ENCODE measurements around the gene CD180.

CD180 gene

DNA sequence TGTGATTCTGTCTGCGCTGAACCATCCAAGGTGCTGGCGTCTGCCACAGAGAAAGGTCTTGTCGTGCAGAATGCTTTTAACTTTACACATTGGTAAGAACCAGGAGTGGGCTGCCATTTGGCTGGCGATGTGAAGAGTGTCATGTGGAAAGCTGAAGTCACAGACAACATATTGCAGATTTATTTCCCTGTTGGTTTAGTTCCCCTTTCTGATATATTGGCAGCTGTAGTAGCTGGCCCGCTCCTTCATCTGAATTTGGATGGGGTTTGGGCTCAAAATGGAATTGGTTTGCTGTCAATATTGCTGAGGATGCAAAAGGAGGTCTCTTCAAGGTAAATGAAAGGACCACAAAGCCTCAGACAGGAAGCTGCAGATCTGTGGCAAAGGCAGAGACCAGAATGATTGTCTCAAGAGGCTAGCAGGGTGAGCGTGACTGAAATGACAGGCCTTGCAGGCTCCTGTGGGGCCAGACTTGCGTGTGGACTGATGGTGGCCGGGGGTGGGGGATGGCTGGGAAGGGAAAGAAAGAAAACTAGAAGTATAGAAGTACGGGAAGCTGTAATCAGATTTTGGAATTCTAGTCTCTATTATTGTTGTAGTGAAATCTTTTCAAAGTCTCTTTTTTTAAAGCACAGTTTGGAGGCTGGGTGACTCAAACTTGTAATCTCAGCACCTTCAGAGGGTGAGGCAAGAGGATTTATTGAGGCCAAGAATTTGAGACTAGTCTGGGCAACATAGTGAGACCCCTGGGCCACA lies 25.1 kb upstream of the CD180 start:
- peak; percentile 62 for DNase-seq (ENCODE audit: extremely low read depth, insufficient read length)
- Histone ChIP-seq H3K36me3 (ENCODE audit: control insufficient read depth, insufficient read depth, low read length) (no peaks in the 10 kb centered on the region), H3K4me3 (replicated peaks; ENCODE audit: low read depth, low read length) (no peak overlapping the region), H3K27me3 (replicated peaks; ENCODE audit: control insufficient read depth, insufficient read depth, low read length) (no peaks in the 10 kb centered on the region)
- TF ChIP-seq, protein P1, sequence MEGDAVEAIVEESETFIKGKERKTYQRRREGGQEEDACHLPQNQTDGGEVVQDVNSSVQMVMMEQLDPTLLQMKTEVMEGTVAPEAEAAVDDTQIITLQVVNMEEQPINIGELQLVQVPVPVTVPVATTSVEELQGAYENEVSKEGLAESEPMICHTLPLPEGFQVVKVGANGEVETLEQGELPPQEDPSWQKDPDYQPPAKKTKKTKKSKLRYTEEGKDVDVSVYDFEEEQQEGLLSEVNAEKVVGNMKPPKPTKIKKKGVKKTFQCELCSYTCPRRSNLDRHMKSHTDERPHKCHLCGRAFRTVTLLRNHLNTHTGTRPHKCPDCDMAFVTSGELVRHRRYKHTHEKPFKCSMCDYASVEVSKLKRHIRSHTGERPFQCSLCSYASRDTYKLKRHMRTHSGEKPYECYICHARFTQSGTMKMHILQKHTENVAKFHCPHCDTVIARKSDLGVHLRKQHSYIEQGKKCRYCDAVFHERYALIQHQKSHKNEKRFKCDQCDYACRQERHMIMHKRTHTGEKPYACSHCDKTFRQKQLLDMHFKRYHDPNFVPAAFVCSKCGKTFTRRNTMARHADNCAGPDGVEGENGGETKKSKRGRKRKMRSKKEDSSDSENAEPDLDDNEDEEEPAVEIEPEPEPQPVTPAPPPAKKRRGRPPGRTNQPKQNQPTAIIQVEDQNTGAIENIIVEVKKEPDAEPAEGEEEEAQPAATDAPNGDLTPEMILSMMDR (IDR thresholded peaks at IDR 0.05; ENCODE audit: insufficient read depth, low read length, poor library complexity, severe bottlenecking): no peak

DNA sequence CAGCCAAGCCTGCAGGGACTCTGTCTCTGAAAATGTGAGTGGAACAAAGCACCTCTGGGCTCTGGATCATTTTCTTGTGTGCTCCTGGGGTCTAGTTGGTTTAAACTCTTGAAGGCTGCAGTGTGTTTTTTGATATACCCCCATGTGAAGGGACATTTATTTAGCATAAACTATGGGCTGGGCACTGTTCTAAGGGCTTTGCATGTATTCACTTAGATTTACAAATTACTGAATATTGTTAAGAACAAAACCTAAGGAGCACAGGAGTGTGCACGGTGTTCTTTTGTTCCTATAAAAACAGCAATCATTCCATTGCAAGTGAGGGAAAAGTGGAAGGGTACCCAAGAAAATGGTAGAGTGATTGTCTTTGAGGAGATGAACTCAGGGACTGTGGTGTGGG lies 20.0 kb upstream of the CD180 start:
- TF ChIP-seq, protein P1 (IDR thresholded peaks at IDR 0.05; ENCODE audit: insufficient read depth, low read length, poor library complexity, severe bottlenecking): no peak
- Histone ChIP-seq H3K4me3 (replicated peaks; ENCODE audit: low read depth, low read length) (no peak overlapping the region), H3K27me3 (replicated peaks; ENCODE audit: control insufficient read depth, insufficient read depth, low read length) (no peaks in the 10 kb centered on the region), H3K36me3 (ENCODE audit: control insufficient read depth, insufficient read depth, low read length) (no peaks in the 10 kb centered on the region)
- DNase-seq (ENCODE audit: extremely low read depth, insufficient read length): no peak

DNA sequence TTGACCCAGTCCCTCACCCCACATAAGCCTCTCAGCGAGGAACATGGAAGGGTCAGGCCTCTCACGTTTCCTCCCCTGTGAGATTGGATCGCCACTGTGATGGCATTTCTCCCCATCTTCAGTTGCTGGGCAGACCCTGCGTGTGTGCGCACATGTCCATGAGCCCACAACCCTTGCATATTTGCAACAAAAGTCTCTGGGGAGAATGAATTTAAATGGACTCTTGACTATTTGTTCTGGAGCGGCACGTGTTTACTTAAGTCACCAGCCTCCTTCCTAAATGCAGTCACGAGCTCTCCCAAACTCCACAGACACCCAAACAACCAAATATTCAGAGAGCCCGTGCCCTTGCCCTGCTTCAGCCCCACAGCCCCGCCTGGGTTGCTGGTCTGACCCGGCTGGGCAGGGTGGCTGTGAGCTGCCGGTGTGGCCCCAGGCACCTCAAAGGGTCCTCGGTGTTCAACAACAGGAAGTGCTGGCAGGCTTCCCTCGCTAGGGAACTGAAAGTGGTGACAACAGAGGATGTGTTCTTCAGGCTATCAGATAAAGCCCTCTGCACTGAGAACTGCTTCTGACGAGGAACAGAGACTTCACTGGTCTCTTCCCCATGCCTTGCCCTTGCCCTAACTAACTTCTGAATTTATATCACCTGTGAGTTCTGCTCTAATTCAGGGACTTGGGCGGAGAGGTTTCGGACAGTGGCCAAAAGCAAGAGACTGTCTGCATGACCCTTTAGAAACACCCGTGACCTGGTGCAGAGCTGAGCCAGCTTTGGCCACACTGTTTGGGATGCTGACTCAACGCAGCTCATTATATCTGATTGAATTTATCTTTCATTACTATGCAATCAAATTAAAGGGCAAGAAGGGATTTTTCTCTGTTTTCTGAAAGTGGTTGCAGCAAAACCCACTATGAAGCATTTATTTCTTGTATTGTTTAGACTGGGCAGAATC lies 19.2 kb upstream of the CD180 start:
- H3K4me3 ChIP-seq (replicated peaks; ENCODE audit: low read depth, low read length): peak overlapping the region; percentile 17
- no peaks in the 10 kb centered on the region for H3K36me3 ChIP-seq (ENCODE audit: control insufficient read depth, insufficient read depth, low read length)
- DNase-seq (ENCODE audit: extremely low read depth, insufficient read length): peak; percentile 82
- H3K27me3 ChIP-seq (replicated peaks; ENCODE audit: control insufficient read depth, insufficient read depth, low read length): no peaks in the 10 kb centered on the region
- TF ChIP-seq, protein P1 (IDR thresholded peaks at IDR 0.05; ENCODE audit: insufficient read depth, low read length, poor library complexity, severe bottlenecking): no peak

DNA sequence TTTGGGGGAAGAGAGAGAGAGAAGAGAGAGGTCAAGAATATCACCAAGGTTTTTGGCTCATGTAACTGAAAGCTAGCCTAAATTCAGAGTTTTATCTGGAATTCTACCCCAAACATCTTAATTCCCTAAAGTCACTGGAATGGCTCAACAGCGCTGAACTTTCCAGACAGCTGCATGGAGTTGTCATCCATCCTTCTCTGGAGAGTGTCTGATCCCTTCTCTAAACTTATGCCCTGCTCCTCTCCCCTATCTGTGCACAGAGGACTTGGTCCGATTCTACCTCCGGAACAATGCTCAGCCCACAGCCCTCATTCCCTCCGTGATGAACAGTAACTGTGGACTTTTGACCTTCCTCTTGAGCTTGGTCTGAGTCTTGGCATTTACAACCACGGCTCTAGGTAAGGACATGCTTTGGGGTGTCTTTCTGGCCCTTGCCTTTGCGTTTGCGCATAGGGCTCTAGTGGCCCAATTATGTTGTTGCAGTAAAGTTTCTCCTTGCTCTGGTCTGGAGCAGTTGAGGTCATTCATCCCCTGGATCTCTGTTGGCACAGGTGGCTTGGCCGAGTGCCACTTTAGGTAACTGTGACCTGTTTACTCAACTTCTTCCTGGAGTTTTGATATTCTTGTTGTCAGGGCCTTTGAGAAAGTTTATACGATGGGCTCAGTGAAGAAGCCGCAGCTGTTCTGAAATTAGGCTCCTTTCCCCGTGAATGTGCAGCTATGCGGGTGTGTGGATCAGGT lies 18.3 kb upstream of the CD180 start:
- TF ChIP-seq, protein P1 (IDR thresholded peaks at IDR 0.05; ENCODE audit: insufficient read depth, low read length, poor library complexity, severe bottlenecking): no peak
- no peak overlapping the region for H3K4me3 ChIP-seq (replicated peaks; ENCODE audit: low read depth, low read length)
- H3K27me3 ChIP-seq (replicated peaks; ENCODE audit: control insufficient read depth, insufficient read depth, low read length): no peaks in the 10 kb centered on the region
- no peak for DNase-seq (ENCODE audit: extremely low read depth, insufficient read length)
- H3K36me3 ChIP-seq (ENCODE audit: control insufficient read depth, insufficient read depth, low read length): no peaks in the 10 kb centered on the region

DNA sequence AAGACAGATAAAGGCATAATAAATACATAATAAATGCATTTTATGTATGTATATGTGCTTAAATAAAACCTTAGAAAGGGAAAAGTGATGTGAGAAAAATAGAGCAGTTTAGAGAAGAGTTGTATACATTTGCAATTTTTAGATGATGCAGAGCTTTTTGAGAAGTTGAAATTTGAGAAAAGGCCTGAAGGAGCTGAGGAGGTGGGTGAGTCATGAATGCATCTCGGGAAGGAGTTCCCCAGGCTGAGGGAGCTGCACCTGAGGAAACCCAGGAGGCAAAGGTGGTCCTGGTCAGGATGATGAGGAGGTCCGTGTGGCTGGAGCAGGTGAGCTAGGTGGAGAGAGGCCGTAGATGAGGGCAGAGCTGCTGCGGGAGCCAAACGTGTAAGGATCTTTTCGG lies 17.4 kb upstream of the CD180 start:
- Histone ChIP-seq H3K36me3 (ENCODE audit: control insufficient read depth, insufficient read depth, low read length) (no peaks in the 10 kb centered on the region), H3K4me3 (replicated peaks; ENCODE audit: low read depth, low read length) (no peak overlapping the region), H3K27me3 (replicated peaks; ENCODE audit: control insufficient read depth, insufficient read depth, low read length) (no peaks in the 10 kb centered on the region)
- DNase-seq (ENCODE audit: extremely low read depth, insufficient read length): no peak
- TF ChIP-seq, protein P1 (IDR thresholded peaks at IDR 0.05; ENCODE audit: insufficient read depth, low read length, poor library complexity, severe bottlenecking): no peak

Measured in GM06990 (cell line).